Thoracic aorta endothelial cell (primary cell): ENCODE results near the gene CEACAM3. TPM values are rescaled to one million over a fixed set of nuclear protein-coding genes. Genes with fewer than 3 reads are reported as not detected.

Experiments used
- total RNA-seq: library from RNA; depleted of rRNA; stranded (reverse); fragments of >200 nt; gene quantifications from 2 replicates; pipeline ENCODE4 v1.2.3, GENCODE V29; 2012

The CEACAM3 gene
- total RNA-seq: not detected in 2 replicates

DNA sequence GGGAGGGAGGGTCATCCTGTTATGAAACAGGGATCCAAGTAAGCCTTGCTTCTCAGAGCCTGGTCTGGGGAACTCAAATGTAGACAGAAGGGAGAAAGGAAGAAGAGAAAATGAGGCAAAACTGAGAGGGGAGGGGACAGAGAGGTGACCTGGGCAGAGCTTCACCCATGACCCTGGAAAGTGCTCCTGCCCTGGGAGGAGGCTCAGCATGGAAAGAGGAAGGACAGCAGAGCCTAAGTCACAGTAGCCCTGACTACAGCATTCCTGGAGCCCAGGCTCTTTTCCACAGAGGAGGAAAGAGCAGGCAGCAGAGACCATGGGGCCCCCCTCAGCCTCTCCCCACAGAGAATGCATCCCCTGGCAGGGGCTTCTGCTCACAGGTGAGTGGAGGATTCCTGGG lies at the start of gene CEACAM3:
CEACAM3 (plus strand) TSS at position 226 of the 400 bp plus-strand sequence; CDS start at position 317, 91 bp downstream.

GRCh38 chr19:41755328-41755913 lies 41.0 kb upstream of the CEACAM3 start, which contains the start of gene CEACAM6:
Gene CEACAM6 (plus strand): TSS chr19:41755530. CDS start chr19:41755639, 109 bp downstream.

GRCh38 chr19:41844601-41845000 lies 48.2 kb downstream of the CEACAM3 start, which contains the start of gene LYPD4:
Gene LYPD4 (minus strand): TSS chr19:41844683. CDS start chr19:41839285, 5,398 bp downstream.

DNA sequence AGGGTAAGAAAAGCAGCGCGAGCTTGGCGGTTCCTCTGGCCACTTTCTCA lies 48.4 kb downstream of the CEACAM3 start, which contains the start of gene DMRTC2:
DMRTC2 (plus strand) TSS at position 42 of the 50 bp plus-strand sequence. CDS start 2,387 bp downstream, outside the sequence.

DNA sequence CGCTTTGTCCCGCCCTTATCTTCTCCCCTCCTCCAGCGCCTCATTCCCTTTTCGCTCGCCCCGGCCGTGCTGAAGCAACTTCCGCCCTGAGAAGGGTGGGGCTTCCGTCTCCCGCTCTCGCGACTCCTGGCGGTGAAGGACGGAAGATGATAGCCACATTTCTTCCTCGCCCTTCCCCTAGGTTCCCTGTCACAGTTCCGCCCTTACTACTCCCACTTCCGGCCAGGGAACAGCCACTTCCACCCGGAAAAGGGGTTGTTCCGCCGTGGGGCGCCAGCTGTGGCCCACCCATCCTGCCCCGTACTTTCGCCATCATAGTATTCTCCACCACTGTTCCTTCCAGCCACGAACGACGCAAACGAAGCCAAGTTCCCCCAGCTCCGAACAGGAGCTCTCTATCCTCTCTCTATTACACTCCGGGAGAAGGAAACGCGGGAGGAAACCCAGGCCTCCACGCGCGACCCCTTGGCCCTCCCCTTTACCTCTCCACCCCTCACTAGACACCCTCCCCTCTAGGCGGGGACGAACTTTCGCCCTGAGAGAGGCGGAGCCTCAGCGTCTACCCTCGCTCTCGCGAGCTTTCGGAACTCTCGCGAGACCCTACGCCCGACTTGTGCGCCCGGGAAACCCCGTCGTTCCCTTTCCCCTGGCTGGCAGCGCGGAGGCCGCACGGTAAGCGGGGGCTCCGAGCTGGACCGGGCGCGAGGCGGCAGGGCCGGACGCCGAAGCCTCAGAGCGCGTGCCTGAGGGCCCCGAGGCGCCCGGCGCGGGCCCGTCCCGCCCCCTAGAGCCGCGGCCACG lies 63.4 kb downstream of the CEACAM3 start, which contains the start of gene RPS19:
RPS19 (plus strand) TSS at position 638 of the 801 bp plus-strand sequence. CDS start 520 bp downstream, outside the sequence.

Other genes with a start within 250 kb of the CEACAM3 start
- 0.27 and 0.93 TPM in 2 replicates for gene CEACAM21, start 220.4 kb upstream of the CEACAM3 start, total RNA-seq
- not detected in 2 replicates for gene CEACAM4, start 169.5 kb upstream of the CEACAM3 start, total RNA-seq
- gene CEACAM7, start 108.3 kb upstream of the CEACAM3 start, total RNA-seq: not detected in 2 replicates
- gene CEACAM5, start 88.0 kb upstream of the CEACAM3 start, total RNA-seq: not detected in 2 replicates
- gene CEACAM6, start 41.1 kb upstream of the CEACAM3 start, total RNA-seq: not detected in 2 replicates
- not detected in 2 replicates for gene LYPD4, start 48.1 kb downstream of the CEACAM3 start, total RNA-seq
- not detected in 2 replicates for gene DMRTC2, start 48.5 kb downstream of the CEACAM3 start, total RNA-seq
- 922 and 1,155 TPM in 2 replicates for gene RPS19, start 63.7 kb downstream of the CEACAM3 start, total RNA-seq
- 0.13 TPM in 1 of 2 replicates, not detected in the other for gene CD79A, start 80.7 kb downstream of the CEACAM3 start, total RNA-seq
- gene ARHGEF1, start 86.6 kb downstream of the CEACAM3 start, total RNA-seq: 51.7 and 62.0 TPM in 2 replicates
- not detected in 2 replicates for gene ERFL, start 131.9 kb downstream of the CEACAM3 start, total RNA-seq
- 67.9 and 89.9 TPM in 2 replicates for gene RABAC1, start 162.7 kb downstream of the CEACAM3 start, total RNA-seq
- gene ATP1A3, start 197.6 kb downstream of the CEACAM3 start, total RNA-seq: 0.07 and 0.13 TPM in 2 replicates